Suprapubic skin (tissue), 4 donors: Measurements from ENCODE around the gene AARS1. TPM values are rescaled to one million over a fixed set of nuclear protein-coding genes. Genes with fewer than 3 reads are reported as not detected.
"Not testable (repeated sequence)": the region's sequence is repeated elsewhere in the genome, so short reads cannot be mapped to it uniquely, and the experiment has no call there.

Experiments used
- DNase-seq, 2 donors: peaks; one replicate each; pipeline ENCODE4 v3.0.0-alpha.2; 2019; ENCODE audit warnings: low spot score in 2 of 2
- H3K27ac ChIP-seq: fragments of 200-600 bp; sonication (generic); one replicate; pipeline ENCODE4 v1.5.1; 2019
- H3K27me3 ChIP-seq: fragments of 200-600 bp; sonication (generic); one replicate; pipeline ENCODE4 v1.5.1; 2019
- H3K36me3 ChIP-seq: fragments of 200-600 bp; sonication (generic); one replicate; pipeline ENCODE4 v1.5.1; 2019
- H3K4me1 ChIP-seq: fragments of 200-600 bp; sonication (generic); one replicate; pipeline ENCODE4 v1.5.1; 2019
- H3K4me3 ChIP-seq: fragments of 200-600 bp; sonication (generic); one replicate; pipeline ENCODE4 v1.5.1; 2019; ENCODE audit warnings: mild to moderate bottlenecking
- H3K9me3 ChIP-seq: fragments of 200-600 bp; sonication (generic); one replicate; pipeline ENCODE4 v1.5.1; 2019
- EP300 ChIP-seq: sonication (generic); formaldehyde crosslinking; IDR thresholded peaks from one replicate; pipeline ENCODE4 v1.6.1; 2017; ENCODE audit warnings: antibody characterized with exemption
- POLR2A ChIP-seq, 2 donors: fragments of 450-650 bp; IDR thresholded peaks; one replicate each; pipeline ENCODE4 v1.6.1; 2017; ENCODE audit warnings: antibody characterized with exemption in 2 of 2, mild to moderate bottlenecking in 2 of 2, moderate library complexity in 2 of 2
- POLR2AphosphoS5 ChIP-seq, 3 donors: sonication (generic); formaldehyde crosslinking; IDR thresholded peaks; one replicate each; pipeline ENCODE4 v1.6.1; 2017; ENCODE audit warnings: antibody characterized with exemption in 3 of 3
- WGBS: methylation state at CpG from one replicate; pipeline ENCODE4 v1.1.5; 2018; 5-methylcytosine and 5-hydroxymethylcytosine counted together
- total RNA-seq, 4 donors: library from RNA; depleted of rRNA; stranded (reverse); fragments of >200 nt; gene quantifications; one replicate each; pipeline ENCODE4 v1.1.0, GENCODE V29; 2016
- TF ChIP-seq, protein P1 (sequence below), 2 donors: fragments of 200-600 bp in 1 of 2; fragments of 450-650 bp in 1 of 2; sonication (generic) in 1 of 2; IDR thresholded peaks; one replicate each; pipeline ENCODE4 v1.5.1; 2016 to 2019; ENCODE audit warnings: antibody characterized with exemption in 2 of 2, mild to moderate bottlenecking in 1 of 2, moderate library complexity in 1 of 2

The AARS1 gene
- total RNA-seq, 4 donors from 2014 or later: 35.4 to 56.2 (median 38.6) TPM

DNA sequence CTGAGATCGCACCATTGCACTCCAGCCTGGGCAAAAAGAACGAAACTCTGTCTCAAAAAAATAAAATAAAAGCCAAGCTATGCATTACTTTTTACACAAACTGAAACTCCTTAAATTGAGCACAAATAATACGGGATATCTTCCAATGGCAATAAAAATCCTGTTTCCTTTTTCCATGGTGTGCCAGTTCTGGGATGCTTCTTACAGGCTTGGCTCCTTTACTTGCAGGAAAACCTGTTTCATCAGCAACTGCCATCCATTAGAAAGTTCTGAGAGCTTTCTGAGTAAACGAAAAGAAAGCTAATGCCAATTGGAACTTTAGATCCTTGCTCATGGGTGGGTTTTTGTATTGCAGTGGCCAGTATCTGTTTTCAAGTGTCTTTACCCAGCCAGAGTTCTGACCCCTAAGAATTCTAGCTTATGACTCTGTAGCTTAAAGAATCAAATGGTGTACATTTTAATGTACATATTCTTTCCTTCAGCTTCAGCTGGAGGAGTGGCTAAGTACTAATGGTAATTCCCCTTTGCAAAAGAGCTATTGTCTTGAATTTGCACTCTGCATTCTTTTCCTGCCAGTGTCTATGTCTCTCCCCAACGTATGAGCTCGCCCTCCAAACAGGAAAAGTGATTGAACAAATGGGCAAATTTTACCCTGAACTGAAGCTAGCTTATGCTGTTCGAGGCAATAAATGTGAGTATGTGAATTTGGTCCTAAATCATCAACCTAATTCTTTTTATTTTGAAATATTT, 35.9 kb upstream of the AARS1 start:
- 79% methylated on average over 7 of the region's 7 CpGs for WGBS
- TF ChIP-seq EP300: no peak
- TF ChIP-seq, protein P1, sequence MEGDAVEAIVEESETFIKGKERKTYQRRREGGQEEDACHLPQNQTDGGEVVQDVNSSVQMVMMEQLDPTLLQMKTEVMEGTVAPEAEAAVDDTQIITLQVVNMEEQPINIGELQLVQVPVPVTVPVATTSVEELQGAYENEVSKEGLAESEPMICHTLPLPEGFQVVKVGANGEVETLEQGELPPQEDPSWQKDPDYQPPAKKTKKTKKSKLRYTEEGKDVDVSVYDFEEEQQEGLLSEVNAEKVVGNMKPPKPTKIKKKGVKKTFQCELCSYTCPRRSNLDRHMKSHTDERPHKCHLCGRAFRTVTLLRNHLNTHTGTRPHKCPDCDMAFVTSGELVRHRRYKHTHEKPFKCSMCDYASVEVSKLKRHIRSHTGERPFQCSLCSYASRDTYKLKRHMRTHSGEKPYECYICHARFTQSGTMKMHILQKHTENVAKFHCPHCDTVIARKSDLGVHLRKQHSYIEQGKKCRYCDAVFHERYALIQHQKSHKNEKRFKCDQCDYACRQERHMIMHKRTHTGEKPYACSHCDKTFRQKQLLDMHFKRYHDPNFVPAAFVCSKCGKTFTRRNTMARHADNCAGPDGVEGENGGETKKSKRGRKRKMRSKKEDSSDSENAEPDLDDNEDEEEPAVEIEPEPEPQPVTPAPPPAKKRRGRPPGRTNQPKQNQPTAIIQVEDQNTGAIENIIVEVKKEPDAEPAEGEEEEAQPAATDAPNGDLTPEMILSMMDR (IDR thresholded peaks at IDR 0.05): no peak
- no peak for TF ChIP-seq POLR2AphosphoS5 (IDR thresholded peaks at IDR 0.05)
- Histone ChIP-seq H3K27ac (no peak overlapping the region), H3K4me3 (no peak overlapping the region), H3K36me3 (peaks cover 94% of the 10 kb centered on the region), H3K4me1 (no peaks in the 10 kb centered on the region), H3K27me3 (no peaks in the 10 kb centered on the region), H3K9me3 (no peaks in the 10 kb centered on the region)
- no peak for DNase-seq

DNA sequence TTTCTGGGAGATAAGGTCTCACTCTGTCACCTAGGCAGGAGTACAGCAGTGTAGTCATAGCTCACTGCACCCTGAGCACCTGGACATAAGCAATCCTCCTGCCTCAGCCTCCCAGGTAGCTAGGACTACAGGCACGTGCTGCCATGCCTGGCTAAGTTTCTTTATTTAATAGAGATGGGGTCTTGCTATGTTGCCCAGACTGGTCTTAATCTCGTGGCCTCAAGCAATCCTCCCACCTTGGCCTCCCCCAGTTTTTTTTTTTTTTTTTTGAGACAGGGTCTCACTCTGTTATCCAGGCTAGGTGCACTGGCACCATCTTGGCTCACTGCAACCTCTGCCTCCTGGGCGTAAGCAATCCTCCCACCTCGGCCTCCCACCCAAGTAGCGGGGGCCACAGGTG, 30.8 kb upstream of the AARS1 start:
- Histone ChIP-seq H3K4me1 (no peaks in the 10 kb centered on the region), H3K9me3 (no peaks in the 10 kb centered on the region), H3K36me3 (peaks cover 91% of the 10 kb centered on the region), H3K27ac (no peak overlapping the region), H3K4me3 (no peak overlapping the region), H3K27me3 (no peaks in the 10 kb centered on the region)
- DNase-seq: no peak
- TF ChIP-seq POLR2AphosphoS5 (IDR thresholded peaks at IDR 0.05): no peak
- 96% methylated on average over 5 of the region's 5 CpGs for WGBS

DNA sequence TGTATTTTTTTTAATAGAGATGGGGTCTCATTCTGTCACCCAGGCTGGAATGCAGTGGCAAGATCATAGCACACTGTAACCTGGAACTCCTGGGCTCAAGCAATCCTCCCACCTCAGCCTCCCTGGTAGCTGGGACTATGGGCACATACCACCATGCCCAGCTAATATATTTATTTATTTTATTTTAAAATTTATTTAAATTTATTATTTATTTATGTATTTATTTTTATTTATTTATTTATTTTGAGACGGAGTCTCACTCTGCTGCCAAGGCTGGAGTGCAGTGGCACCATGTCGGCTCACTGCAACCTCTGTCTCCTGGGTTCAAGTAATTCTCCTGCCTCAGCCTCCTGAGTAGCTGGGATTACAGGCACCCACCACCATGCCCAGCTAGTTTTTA, 18.4 kb upstream of the AARS1 start:
- H3K27ac ChIP-seq, H3K4me3 ChIP-seq, H3K4me1 ChIP-seq, DNase-seq, H3K9me3 ChIP-seq, H3K27me3 ChIP-seq, H3K36me3 ChIP-seq: not testable (repeated sequence)
- WGBS: 96% methylated on average over 2 of the region's 2 CpGs

DNA sequence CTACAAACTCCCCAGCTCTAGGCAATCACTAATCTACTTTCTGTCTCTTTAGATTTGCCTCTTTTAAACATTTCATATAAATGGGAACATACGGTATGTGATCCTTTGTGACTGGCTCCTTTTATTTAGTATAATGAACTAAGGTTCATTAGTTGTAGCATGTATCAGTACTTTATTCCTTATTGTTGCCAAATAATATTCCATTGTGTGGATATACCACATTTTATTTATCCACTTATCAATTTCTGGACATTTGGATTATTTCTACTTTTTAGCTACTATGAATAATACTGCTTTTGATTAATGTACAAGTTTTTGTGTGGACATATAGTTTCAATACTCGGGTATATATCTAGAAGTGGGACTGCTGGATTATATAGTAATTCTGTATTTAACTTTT, 17.6 kb upstream of the AARS1 start:
- Histone ChIP-seq H3K27ac (no peak overlapping the region), H3K27me3 (no peaks in the 10 kb centered on the region), H3K36me3 (peaks cover 8% of the 10 kb centered on the region), H3K4me1 (no peaks in the 10 kb centered on the region), H3K4me3 (no peak overlapping the region), H3K9me3 (no peaks in the 10 kb centered on the region)
- TF ChIP-seq POLR2A (IDR thresholded peaks at IDR 0.05) (no peak), EP300 (no peak), POLR2AphosphoS5 (IDR thresholded peaks at IDR 0.05) (no peak)
- TF ChIP-seq, protein P1 (IDR thresholded peaks at IDR 0.05): no peak
- WGBS: 93% methylated on average over 2 of the region's 2 CpGs
- no peak for DNase-seq

DNA sequence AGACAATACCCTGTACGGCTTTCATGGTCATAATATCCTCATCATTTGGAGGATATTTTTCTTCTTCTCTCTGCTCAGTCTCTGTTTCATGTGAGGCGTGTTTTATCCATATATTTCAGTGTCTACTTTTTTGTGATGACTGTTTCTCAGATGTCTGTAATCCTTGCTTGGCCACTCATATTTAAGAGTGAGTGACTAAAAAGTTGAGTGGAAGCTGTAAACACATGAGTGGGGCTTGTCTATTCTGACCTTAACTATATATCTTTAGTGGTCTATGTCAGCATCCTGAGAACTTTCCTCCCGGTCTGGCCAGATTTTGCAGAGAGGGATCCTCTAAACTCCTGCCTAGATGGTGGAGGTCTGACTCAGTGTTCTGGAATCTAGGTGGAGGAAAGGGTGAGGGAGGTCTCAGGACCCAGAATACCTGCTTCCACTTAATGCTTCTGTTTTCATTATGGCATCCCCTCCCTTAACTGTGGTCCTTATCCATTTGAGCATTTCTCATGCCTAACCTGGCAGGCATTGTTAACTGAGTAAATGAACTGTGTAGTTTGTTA, 15.7 kb upstream of the AARS1 start:
- no peaks in the 10 kb centered on the region for H3K27me3 ChIP-seq
- no peak overlapping the region for H3K27ac ChIP-seq

DNA sequence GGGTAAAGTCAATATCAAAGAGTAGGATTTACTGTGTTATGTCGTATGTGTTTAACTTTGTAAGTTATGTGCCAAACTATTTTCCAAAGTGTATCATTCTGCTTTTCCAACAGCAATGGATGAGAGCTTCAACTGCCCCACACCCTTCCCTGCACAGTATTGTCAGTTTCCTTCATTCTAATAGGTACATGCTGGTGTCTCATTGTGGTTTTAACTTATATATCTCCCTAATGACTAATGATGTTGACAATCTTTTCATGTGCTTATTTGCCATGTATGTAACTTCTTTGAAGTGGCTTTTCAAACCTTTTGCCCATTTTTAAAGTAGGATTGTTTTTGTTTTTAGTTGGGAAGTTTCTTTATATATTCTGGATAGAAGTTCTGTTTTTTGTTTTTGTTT, 13.4 kb upstream of the AARS1 start:
- Histone ChIP-seq H3K4me3 (no peak overlapping the region), H3K4me1 (peaks cover 15% of the 10 kb centered on the region), H3K27me3 (no peaks in the 10 kb centered on the region), H3K27ac (no peak overlapping the region), H3K9me3 (no peaks in the 10 kb centered on the region), H3K36me3 (peaks cover 5% of the 10 kb centered on the region)
- DNase-seq: no peak
- TF ChIP-seq POLR2AphosphoS5 (IDR thresholded peaks at IDR 0.05) (no peak), POLR2A (IDR thresholded peaks at IDR 0.05) (no peak), EP300 (no peak)
- TF ChIP-seq, protein P1 (IDR thresholded peaks at IDR 0.05): no peak
- WGBS: 61% methylated on average over 1 of the region's 1 CpG

More for the DNA sequence above, 15.7 kb upstream of the AARS1 start:
- Histone ChIP-seq H3K4me1 (peaks cover 3% of the 10 kb centered on the region), H3K36me3 (peaks cover 8% of the 10 kb centered on the region), H3K9me3 (no peaks in the 10 kb centered on the region), H3K4me3 (no peak overlapping the region)
- WGBS: 74% methylated on average over 3 of the region's 3 CpGs
- DNase-seq: no peak
- no peak for TF ChIP-seq POLR2A (IDR thresholded peaks at IDR 0.05)
- TF ChIP-seq EP300: no peak
- TF ChIP-seq, protein P1 (IDR thresholded peaks at IDR 0.05): no peak
- TF ChIP-seq POLR2AphosphoS5 (IDR thresholded peaks at IDR 0.05): no peak
